HG02885 (cell line): ENCODE measurements around the gene PPP2R5C.
"Not testable (repeated sequence)": the region's sequence is repeated elsewhere in the genome, so short reads cannot be mapped to it uniquely, and the experiment has no call there.

Source experiments
- ATAC-seq: cut with Tn5 transposase; IDR thresholded peaks from one replicate; pipeline ENCODE4 v1.9.1; 2021; ENCODE audit warnings: mild to moderate bottlenecking; ENCODE audit not compliant: unreplicated experiment, poor library complexity

The PPP2R5C gene

GRCh38 chr14:101761032-101761880 is at the start of gene PPP2R5C:
Gene PPP2R5C (plus strand): TSS chr14:101761709. CDS start chr14:101761894, 185 bp downstream.
- peak; percentile 63 for ATAC-seq

GRCh38 chr14:101711857-101712233 is 49.7 kb upstream of the PPP2R5C start:
- not testable (repeated sequence) for ATAC-seq

DNA sequence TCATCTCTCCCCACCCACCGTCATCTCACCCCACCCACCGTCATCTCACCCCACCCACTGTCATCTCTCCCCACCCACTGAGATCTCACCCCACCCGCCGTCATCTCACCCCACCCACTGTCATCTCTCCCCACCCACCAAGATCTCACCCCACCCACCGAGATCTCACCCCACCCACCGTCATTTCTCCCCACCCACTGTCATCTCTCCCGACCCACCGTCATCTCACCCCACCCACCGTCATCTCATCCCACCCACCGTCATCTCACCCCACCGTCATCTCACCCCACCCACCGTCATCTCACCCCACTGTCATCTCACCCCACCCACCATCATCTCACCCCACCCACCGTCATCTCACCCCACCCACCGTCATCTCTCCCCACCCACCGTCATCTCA is 49.2 kb upstream of the PPP2R5C start:
- ATAC-seq: not testable (repeated sequence)

DNA sequence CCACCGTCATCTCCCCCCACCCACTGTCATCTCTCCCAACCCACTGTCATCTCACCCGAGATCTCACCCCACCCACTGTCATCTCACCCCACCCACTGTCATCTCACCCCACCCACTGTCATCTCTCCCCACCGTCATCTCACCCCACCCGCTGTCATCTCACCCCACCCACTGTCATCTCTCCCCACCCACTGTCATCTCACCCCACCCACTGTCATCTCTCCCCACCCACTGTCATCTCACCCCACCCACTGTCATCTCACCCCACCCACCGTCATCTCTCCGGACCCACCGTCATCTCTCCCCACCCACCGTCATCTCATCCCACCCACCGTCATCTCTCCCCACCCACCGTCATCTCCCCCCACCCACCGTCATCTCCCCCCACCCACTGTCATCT is 48.4 kb upstream of the PPP2R5C start:
- ATAC-seq: not testable (repeated sequence)

DNA sequence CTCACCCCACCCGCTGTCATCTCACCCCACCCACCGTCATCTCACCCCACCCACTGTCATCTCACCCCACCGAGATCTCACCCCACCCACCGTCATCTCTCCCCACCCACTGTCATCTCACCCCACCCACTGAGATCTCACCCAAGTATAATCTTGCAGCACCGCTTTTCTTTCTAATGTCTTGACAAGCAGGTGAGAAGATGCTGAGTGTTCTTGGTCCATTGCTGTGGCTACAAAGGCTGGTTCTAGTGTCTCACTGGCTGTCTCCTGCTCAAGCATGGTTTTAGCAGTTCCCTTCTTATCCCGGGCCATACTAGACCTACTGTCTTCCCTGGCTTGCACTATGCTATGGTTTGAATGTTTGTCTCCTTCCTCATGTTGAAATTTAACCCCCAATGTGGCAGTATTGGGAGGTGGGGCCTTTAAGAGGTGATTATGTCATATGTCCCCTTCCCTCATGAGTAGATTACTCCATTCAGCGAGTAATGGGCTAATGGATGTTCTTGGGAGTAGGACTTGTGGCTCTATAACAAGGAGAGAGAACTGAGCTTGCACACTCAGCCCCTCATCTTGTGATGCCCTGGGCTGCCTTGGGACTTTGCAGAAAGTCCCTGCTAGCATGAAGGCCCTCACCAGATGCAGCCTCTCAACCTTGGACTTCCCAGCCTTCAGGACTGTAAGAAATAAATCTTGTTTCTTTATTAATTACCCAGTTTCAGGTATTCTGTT is 47.7 kb upstream of the PPP2R5C start:
- ATAC-seq: no peak

DNA sequence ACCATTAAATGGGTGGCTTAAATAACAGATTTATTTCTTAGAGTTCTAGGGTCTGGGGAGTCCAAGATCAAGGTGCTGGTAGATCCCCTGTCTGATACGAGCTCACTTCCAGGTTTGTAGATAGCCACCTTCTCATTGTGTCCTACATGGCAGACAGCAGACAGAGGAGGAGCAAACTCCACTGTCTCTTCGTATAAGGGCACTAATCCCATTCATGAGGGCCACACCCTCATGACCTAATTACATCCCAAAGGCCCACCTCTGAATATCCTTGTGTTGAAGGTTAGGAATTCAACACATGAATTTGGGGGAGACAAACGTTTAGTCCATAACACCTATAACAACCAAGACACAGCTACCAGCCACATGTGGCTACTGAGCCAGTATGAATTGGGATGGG is 47.1 kb upstream of the PPP2R5C start:
- ATAC-seq: no peak

DNA sequence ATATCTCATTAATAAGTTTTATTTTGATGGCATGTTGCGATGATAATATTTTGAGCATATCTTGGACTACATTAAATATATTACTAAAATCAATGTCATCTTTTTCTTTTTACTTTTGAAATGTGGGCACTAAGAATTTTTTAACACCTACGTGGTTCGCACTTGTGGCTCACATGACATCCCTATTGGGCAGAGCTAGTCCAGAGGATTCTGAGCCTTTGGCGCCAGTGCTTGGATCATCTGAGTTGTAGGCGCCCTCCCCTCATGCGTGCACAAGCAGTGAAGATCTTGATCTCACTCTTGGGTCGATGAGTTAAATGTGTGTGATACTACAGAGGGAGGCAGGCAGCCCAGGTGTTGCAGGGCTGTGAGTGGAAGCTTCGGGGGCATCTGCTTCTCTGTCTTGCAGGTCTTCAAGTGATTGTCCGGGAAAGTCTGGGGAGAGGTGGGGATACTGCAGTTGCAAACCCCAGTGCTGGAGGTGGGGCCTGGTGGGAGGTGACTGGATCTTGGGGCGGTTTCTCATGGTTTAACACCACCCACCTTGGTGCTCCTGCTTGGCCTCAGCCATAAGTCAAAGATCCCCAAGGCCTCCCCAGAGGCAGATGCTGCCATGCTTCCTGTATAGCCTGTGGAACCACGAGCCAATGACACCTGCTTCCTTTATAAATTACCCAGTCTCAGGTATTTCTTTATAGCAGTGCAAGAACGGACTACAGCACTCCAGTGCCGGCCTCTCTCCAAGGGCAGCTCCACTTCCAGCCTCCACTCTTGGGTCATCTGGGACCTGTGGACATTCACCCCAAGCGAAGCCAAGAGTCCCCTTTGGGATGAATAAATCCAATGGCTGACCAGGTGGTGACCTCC is 46.1 kb upstream of the PPP2R5C start:
- no peak for ATAC-seq

GRCh38 chr14:101716077-101716950 is 45.2 kb upstream of the PPP2R5C start:
- ATAC-seq: no peak

DNA sequence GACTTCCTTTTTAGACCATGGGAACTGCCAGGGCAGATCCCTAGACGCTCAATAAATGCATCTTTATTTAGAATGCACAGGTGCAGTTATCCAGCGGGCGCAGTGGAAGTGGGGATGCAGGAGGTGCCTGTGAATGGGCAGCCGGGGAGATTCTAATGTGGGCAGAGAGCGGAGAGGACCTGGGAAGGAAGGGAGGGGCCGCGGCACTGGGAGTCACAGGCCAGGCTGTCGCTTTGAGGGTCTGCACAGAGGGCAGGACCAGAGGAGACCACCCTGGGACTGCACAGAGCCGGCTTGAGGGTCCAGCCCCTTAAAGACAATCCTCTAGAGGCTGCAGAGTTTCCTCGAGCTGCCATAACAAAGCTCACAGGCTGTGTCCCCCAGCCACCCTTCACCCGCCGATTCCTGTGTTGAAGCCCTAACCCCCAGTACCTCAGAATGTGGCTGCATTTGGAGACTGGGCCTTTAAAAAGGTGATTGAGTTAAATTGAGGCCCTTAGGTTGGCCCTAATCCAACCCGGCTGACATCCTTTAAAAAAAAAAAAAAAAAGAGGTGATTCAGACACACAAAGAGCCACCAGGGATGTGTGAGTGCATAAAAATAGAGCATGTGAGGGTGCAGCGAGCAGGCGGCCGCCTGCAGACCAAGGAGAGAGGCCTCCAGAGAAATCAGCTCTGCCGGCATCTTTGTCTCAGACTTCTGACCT is 44.4 kb upstream of the PPP2R5C start:
- no peak for ATAC-seq

DNA sequence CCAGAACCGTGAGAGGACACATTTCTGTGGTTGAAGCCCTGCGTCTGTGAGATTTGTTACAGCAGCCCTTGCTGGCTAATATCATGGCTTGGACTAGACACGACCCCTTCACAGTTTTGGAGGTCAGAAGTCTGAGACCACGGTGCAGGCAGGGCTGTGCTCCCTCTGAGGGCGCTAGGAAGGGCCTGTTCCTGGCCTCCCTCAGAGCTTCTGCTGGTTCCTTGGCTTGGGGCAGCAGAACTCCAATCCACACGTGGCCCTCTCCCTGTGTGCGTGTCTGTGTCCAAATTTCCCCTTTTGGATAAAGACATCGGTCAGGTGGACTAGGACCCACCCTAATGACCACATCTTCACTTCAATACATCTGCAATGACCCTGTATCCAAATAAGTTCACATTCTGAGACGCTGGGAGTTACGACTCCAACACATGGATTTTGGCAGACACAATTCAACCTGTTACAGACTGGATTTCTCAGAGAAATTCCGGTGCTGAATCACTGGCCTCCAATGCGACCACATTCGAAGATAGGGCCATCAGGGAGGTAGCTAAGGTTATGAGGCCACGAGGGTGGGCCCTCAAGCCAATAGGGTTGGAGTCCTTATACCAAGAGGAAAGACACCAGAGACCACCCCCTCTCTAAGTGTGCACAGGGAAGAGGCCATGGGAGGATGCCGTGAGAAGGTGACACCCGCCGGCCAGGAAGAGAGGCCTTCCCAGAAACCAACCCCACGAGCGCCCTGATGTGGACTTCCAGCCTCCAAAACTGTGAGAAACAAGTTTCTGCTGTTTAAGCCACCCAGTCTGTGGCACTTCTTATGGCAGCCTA is 43.6 kb upstream of the PPP2R5C start:
- no peak for ATAC-seq

DNA sequence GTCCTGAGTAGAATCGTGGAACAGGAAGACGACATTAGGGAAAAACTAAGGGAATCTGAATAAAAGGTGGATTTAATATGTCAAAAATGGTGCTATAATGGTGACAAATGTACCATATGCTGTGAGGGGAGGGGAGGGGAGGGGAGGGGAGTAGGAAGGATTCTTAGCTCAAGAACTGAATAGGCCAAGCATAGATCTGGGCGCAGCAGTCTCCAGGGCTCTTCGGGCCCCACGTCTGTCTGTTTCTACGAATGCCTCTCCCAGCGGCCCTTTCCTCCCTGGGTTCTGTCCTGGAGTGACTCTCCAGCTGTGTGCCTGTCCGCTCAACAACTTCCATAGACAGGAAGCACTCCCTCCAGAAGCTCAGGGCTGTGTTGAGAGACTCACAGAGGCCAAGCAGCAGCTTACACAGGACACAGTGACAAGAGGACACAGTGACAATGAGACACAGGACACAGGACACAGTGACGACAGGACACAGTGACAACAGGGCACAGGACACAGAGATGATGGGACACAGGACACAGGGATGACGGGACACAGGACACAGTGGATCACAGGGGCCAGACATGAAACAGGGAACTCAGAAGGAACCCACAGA is 42.4 kb upstream of the PPP2R5C start:
- no peak for ATAC-seq

- ATAC-seq: no peak
Measured at GRCh38 chr14:101719708-101720107, 41.8 kb upstream of the PPP2R5C start.

DNA sequence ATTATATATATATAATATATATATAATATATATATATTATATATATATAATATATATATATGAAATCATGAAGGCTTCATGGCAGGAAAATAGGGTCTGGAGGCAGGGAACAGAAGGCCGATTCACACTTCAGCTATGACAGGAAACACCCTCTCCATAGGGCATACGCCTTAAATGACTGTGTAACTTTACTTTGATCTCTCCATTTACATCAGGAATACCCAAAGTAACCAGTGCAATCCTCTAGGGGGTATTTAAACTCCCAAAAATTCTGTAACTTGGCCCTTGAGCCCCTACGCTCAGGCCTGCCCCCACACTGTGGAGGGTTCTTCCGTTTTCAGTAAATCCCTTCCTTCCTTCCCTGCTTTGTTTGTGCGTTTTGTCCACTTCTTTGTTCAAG is 40.4 kb upstream of the PPP2R5C start:
- no peak for ATAC-seq

DNA sequence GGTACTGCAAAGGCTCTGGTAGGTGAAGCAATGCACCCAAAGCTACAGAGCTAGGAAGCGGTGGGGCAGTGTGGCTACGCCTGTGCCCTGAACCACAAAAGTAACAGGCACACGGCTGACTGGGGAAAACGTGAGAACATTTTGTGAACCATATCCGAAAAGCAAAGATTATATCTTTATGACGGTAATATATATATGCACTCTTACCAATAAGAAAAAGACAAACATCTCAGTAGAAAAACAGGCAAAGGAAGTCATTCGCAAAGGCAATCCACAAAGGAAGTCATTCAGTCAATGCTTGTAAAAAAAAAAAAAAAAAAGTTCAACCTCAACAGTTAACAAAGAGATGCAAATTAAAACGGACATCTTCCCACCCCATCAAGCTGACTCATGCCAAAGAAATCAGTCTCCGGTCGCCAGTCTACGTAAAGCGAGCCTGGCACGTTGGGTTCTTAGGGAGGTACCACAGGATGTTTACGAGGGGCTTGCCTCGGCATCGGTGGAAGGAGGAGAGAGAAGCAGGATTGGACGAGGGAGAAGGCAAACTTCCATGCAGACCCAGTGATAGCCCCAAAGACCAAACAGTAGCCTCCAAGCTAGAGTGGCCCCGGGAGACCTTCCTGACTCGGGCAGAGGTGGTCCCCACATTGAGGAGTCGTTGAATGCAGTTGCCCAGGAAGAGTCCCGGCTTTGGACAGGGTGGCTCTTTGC is 39.4 kb upstream of the PPP2R5C start:
- no peak for ATAC-seq

DNA sequence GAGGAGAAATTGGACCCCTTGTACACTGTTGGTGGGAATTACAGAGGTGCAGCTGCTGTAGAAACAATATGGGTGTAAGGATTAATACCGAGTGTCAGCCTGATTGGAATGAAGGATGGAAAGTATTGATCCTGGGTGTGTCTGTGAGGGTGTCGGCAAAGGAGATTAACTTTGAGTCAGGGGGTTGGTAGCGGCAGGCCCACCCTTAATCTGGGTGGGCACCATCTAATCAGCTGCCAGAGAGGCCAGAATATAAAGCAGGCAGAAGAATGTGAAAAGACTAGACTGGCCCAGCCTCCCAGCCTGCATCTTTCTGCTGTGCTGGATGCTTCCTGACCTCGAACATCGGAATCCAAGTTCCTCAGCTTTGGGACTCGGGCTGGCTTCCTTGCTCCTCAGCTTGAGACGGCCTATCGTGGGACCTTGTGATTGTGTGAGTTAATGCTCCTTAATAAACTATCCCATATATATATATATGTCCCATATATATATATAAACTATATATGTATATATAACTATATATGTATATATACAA is 38.4 kb upstream of the PPP2R5C start:
- ATAC-seq: no peak

- ATAC-seq: not testable (repeated sequence)
Measured at GRCh38 chr14:101725652-101726051, 35.9 kb upstream of the PPP2R5C start.
